COLO668 (cell line): ENCODE measurements around the gene FKBP6.
"Not testable (repeated sequence)": the region's sequence is repeated elsewhere in the genome, so short reads cannot be mapped to it uniquely, and the experiment has no call there.

ENCODE experiments used
- DNase-seq: peaks from one replicate; lab custom pipeline; 2025; ENCODE audit not compliant: unreplicated experiment; lab: John Stamatoyannopoulos, UW

Gene FKBP6

DNA sequence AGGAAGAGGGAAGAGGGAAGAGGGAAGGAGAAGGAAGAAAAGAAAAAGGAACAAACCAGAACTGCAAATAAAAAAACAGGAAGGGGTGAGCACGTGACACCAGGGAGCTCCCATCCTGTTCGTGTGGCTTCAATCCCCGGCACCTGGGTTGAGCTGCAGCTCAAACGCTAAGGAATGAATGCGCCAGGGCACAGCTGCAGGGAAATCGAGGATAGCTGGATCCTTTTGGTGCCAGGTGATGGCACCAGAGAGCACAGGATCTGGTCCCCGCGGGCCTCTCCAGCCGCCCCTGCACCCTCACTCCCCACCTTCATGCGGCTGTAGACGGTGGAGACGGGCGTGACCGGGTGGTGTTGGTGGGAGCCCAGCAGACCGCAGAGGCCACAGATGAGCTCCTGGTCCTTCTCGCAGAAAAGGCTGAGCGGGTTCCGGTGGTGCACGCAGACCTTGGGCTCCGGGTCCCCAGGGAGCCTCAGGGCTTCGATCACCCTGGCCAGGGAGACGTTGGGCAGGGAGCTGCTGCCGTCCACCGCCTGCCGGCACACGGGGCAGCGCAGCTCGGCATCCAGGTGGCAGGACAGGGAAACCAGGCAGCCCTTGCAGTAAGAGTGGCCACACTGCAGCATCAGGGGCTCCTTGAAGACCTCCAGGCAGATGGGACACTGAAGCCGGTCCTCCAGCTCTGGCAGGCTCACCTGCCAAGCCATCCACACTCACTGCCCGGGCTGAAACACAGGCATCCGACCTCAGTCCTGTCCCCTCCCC, 3.7 kb upstream of the FKBP6 start:
- DNase-seq, result peak; percentile 66

DNA sequence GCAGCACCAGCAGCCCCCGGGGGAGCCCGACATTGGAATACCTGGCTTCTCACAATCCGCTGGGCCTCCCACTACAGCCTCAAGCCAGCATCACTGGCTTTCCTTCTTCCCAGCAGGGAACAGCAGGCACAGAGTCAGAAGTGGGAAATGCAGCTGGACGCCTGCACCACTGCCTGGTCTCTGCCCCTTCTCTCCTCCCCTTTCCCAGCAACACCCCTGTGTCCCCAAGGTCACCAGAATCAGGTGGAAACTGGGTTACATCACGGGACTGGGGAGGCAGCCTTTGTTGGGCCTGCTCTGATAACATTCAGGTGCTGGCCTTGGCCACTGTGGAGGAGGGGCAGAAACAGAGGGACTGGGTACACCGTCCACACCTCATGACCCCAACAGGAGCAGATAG, 2.5 kb upstream of the FKBP6 start:
- DNase-seq, result not testable (repeated sequence)

DNA sequence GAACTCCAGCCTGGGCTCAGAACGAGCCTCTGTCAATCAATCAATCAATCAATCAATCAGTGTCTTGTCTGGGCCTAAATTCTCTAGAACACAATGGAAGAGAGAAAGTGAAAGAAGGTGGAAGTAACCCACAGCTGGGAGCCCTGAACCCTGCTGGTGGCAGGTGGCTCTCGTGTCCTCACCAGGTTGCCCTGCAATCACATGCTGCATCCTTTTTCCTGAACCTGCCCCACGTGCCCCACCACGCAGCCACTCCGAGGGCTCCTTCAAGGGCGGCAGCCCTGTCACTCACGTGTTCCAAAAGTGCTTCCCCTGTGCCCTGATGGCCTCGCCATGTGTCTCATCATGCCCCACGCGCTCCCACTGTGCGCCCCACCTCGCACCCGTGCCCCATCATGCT, 512 bp upstream of the FKBP6 start:
- not testable (repeated sequence) for DNase-seq

DNA sequence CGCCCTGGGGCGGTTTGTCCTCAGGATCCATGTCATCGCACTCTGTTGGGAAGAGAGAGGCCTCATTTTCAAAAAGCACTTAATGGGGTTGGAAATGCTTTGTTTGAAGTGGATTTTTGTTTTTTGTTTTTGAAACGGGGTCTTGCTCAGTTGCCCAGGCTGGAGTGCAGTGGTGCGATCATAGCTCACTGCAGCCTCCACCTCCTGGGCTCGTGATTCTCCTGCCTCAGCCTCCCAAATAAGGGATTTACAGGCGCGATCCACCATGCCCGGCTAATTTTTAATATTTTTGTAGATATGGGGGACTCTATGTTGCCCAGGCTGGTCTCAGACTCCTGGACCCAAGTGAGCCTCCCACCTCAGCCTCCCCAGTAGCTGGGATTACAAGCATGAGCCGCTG, 735 bp downstream of the FKBP6 start:
- DNase-seq, result no peak

DNA sequence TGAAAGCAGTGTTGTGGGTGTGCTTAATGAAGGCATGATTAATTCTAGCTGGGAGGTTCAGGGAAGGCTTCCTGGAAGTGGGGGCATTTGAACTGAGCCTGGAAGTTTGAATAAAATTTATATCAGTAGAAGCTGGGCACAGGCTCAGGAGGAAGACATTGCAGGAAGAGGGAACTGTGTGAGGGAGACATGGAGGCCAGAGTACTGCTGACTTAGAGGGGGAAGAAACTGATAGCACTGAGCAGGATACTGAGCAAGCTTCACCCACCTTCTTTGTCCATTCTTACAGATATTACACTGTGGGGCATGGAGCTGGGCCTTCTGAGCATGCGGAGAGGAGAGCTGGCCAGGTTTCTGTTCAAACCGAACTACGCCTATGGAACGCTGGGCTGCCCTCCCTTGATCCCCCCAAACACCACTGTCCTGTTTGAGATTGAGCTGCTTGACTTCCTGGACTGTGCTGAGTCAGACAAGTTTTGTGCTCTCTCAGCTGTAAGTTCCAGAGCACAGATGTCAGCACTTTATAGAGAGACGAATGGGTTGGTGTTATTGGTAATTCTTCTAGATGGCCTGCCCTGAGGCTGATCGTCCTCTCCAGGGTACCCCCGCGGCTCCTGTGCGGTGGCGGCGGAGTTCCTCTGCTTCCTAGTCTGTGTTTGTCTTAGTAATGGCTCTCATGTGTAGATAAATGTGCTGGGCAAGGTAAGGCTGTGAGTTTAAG, 2.1 kb downstream of the FKBP6 start:
- DNase-seq, result no peak

DNA sequence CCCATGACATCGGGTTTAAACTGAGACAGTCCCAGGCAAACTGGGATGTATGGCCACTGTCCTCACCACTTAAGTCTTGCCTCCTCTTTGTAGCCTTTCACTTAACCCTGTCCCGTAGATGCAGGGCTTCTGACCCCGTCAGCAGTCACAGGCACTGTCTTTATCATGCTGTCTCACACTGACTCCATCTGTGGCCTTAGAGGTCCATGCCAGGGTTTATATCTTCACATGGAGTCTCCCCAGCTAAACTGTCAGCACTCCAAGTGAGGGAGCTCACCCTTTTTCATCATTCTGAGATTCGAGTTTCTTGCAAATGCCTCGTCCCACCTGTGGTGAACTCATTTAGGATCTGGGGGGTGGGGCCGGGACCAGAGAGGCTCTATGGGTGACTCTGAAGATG, 2.8 kb downstream of the FKBP6 start:
- DNase-seq, result no peak

DNA sequence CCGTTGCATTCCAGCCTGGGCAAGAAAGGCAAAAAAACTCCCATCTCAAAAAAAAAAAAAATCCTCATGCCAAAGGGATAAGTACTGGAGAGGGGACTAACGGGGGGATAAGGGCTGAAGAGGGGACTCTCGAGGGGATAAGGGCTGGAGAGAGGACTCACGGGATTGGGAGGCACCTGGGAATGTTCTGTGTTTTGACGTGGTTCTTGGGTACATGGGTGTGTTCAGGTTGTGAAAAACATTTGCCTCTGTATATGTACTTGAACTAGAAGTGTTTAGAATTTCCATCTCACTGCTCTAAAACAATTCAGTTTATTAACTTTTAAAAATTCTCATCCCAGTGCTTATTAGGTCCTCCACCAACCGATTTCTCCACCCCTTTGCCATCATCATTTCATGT, 4.5 kb downstream of the FKBP6 start:
- no peak for DNase-seq

DNA sequence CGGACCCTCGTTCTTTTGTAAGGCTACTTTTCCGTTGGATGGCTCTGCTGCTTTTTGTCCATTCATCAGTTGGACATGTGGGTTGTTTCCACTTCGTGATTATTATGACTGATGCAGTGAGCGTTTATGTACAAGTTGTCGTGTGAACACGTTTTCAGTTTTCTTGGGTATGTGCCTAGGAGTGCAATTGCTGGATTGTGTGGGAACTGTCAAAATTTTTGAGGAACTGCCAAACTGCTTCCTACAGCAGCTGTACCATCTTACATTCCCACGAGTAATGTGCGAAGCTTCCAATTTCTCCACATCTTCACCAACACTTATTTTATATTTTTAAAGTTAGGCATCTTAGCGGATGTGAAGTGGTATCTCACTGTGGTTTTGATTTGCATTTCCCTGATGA, 10.4 kb downstream of the FKBP6 start:
- DNase-seq, result no peak

DNA sequence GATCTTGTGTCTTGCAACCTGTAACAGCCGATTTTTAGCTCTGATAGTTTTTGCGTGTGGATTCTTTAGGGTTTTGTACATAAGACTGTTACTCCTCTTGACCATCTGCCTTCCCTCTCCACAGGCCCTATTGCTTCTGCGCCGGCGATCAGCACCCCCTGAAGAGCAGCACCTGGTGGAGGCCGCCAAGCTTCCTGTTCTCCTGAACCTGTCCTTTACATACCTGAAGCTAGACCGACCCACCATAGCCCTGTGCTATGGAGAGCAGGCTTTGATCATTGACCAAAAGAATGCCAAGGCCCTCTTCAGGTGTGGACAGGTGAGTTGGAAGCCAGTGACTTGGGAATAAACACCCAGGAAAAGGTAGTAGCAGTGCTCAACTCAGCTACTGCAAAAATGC, 12.6 kb downstream of the FKBP6 start:
- DNase-seq, result no peak

DNA sequence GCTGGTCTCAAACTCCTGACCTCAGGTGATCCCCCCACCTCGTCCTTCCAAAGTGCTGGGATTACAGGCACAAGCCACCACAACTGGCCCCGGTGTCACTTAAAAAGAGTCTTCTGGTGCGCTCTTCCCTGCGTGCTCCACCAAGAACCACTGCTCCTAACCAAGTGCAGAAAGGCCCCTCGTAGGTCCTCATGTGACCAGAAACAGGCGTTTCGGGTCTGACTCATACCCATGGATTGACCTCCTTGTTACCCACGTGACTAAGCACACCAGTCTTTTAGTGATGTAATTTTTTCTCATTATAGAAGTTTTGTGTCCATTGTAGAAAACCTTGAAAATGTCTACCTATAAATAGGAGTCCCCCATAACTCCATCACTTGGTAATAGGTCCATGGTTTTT, 13.9 kb downstream of the FKBP6 start:
- DNase-seq, result no peak

DNA sequence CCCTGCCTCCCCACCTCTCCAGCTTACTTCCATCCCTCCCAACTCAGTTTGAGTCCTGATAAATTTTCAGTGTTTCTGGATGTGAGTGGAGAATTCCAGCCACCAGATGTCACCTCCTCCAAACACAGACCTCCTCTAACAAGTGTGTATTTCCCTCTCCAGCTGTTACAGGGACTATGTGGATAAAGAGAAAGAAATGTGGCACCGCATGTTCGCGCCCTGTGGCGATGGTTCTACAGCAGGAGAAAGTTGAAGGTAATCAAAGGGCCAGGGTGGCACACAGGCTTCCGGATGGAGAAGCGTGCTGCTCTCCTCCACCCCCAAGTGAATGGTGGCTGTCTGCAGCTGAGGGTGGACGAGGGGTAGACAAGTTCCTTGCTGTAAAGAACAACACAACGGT, 14.7 kb downstream of the FKBP6 start:
- peak; percentile 7 for DNase-seq

DNA sequence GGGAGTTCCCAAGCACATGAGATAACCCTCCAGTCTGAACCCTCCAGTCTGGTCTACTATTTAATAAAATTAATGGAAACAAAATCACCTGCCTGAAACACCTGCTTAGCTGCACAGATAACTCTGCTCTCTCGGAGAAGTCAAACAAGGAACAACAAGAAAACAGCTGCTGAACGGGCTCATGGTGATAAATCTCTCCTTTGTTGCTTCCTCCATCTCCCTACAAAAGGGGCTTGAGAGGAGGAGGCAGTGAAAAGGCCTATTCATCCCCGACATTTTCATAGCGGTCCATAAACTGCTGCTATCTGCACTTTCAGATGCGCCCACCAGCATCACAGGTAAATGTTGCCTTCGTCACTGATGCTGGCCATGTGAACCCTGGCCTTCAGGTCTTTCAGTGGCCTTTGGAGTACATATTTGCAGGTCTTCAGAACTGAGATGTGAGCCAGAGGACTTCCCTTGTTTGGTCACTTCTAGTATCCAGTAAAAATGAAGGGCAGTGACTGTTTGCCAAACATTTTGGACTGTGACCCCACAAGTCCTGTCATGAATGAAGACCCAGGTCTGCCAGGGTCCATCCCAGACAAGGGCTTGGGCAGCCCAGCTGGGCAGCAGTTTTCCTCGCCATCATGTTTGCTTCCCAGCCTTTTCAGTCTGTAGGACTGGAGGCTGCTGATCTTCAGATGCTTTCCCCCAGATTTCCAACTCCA, 15.9 kb downstream of the FKBP6 start:
- DNase-seq, result no peak

DNA sequence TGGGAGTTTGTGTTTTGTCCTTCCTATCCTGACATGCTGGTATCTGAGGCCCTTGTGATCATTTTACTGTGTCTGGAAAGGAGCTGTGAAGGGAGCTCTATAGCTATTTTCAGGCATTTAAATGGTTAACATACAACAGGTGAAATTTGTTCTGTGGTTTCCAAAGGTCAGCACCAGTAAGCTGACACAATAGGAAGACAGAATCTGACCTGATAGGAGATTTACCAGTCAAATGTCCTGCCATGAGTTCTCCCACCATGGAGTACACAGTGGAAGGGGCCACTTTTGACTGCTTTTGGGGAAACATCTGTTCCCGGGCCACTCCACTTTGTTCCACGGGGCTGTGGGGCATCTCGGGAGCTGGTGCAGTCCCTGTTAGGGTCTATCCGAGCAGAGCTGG, 17.6 kb downstream of the FKBP6 start:
- no peak for DNase-seq

DNA sequence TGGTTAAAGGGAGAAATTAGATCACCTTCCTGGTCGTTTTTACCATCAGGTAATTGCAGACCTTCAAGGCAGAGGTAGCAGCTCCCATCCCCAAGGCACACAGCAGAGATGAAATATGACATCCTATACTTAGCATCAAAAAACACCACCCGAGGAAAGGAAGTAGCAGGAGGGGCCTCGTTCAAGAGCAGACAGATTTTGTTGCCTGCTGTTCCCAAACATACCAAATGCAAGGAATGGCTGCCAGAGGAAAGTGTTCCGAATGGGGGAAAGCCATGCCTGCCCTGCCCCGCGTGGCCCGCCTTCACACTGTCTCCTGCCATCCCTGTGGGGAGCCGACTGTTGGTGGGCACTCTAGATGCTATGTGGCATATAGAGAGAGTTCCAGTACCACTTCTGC, 18.0 kb downstream of the FKBP6 start:
- DNase-seq, result no peak

DNA sequence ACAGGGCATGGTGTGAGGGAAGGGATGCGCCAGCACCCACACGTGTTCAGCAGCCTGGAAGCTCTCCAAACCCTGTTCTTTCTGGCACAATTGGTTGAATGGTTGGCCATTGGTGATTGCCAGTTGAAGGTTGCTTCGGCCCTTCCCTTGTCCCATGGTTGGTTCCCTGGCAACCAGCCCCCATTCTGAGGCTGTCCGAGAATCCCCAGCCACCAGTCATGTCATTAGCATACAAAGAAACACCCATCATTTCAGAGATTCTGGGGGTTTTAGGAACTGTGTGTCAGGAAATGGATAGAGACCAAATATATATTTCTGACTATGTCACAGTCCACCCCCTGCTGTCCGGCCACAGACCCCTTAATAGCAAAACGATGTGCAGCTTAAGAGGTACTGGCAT, 21.8 kb downstream of the FKBP6 start:
- no peak for DNase-seq

DNA sequence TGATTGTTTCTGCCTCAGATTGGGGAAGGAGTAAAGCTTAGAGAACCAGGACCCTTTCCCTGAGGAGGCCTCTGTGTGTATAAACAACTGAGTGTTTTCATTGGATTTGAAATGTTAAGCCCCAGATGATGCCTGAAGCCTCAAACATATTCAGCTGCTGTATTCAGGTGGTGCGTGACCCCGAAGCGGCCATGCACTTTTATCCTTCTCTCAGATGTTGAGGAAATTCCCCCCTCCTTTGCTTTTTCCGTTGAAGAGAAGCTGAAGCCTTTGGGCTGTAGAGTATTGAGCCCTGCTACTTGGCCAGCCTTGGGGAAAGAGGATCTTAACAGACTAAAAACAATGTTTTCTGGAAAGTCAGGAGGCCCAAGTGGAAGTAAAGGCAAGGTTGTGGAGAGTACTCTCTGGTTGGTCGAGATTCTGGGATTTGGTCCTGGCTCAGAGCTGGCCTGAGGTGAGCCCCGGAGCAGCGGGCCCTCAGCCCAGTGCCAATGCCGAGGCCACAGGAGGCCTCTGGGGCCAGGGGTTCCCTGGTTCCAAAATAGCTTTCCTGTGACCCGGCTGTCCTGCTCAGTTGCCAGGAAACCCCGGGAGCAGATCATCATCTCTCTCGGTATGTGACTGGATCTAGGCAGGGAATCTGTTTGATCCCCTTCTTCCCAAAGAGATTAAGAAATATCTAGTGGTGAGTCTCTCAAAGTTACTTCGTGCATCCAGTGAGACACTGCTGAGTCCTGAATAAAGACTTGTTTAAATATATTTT, 22.5 kb downstream of the FKBP6 start:
- DNase-seq, result no peak

DNA sequence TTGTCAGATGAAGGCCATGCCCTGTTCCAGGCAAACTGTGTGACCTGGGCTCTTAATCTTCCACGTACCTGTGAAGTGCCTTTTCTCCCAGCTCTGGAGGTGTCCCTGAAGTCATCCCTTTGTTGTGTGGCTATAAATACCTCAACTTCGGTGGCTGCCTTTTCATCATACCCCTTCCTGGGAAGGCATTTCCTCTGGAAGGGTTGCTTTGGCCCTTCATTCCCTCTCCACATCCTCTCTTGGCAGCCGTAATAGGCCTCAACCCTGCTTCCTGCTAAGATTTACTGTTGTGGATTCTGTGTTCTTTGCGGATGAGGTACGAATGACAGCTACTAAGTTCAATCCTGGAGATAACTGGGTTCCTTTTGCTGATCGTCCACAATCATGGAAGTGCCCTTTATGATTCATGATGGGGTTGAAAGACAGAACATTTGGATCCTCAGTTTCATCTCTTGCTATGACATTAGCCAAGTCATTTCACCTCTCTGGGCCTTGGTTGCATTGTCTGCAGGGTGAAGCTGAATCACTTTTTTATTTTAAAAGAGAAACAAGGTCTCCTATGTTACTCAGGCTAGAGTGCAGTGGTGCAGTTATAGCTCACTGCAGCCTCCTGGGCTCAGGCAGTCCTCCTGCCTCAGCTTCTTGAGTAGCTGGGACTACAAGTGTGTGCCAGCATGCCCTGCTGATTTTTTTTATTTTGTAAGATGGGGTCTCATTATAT, 23.6 kb downstream of the FKBP6 start:
- DNase-seq, result no peak

DNA sequence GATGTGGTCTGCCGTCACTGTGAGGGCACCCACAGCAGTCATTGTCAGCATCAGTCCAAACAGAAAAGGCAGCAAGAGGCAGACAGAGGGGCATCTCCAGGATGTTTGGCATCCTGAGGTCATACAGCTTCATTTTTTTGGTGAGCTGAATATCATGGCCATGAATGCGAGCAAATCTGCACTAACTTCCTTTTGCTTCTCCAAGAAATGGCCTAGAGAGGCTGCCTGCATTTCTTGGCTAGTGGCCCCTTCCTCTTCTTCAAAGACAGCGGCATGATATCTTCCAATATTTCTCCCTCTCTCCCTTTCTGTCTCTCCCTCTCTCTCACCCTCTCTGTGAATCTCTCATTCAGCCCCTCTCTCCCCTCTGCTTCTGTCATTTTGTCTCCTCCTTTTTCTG, 24.8 kb downstream of the FKBP6 start:
- DNase-seq, result no peak

DNA sequence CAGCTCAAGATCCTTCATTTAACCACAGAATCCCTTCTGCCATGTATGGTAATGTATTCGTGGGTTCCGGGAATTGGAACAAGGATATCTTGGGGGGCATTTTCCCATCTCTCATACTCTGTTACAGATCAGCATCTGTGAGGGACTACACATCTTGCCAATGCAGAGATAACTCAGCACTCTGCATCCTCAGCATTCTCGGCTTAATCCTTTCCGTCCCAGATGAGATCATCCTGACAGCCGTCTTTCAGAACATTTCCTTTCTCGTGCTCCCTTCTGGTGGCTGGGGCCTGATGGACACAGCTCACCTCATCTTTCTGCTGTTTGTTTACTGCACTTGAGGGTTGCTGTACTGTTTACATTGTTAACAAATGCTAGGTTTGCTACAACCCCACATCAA, 25.3 kb downstream of the FKBP6 start:
- DNase-seq, result peak; percentile 16

DNA sequence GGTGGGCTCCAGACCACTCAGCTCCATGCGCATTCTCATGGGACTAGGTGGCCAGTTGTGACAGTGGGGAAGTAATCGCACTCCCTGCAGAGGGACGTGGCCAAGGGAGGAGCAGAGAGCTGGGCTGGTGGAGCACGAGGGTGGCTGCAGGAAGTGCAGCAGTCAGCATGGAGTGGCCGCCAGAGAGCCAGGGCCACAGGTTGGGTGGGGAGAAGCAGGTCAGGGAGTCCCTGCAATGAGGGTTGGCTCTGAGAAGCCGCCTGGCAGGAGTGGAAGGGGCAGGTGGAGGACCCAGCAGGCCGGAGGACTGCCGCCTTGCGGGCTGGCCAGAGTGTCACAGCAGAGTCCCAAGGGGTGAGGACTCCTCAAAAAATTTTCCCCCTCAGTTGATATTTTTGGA, 26.2 kb downstream of the FKBP6 start:
- no peak for DNase-seq

DNA sequence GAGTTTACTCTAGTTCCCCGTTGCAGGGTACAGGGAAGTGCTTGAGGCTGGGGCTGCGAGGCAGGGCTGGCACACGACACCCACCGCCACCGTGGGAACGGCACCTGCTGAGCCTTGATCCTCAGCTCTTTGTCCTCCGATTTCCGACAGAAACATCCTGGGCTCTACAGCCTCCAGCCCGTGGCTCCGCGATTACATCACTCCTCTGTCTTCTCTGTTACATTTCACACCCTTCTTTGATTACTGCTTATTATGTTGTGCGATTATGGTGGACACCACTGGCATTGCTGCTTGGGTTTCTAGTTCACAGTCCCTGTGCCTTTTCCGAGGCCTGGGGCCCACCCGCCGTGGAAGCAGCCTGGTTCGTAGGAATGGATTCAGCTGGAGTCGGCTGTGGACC, 26.9 kb downstream of the FKBP6 start:
- no peak for DNase-seq
